CD4-positive, alpha-beta T cell treated with Interleukin-1 beta for 1 hour (primary cell): ENCODE measurements around the gene STATH.
"Not testable (repeated sequence)": the region's sequence is repeated elsewhere in the genome, so short reads cannot be mapped to it uniquely, and the experiment has no call there.

Source experiments
- DNase-seq, 2 donors: peaks; one replicate each; pipeline ENCODE4 v3.0.0-alpha.2; 2020 to 2022

STATH gene

GRCh38 chr4:69995526-69996016 is at the start of gene STATH:
STATH (plus strand) TSS chr4:69995966; CDS start chr4:69998438, 2,472 bp downstream.
- DNase-seq: no peak

- no peak for DNase-seq
Observed at GRCh38 chr4:69951602-69952001, 44.2 kb upstream of the STATH start.

GRCh38 chr4:69957209-69957608 is 38.6 kb upstream of the STATH start:
- DNase-seq: no peak

GRCh38 chr4:69965628-69966027 is 30.1 kb upstream of the STATH start, which contains the start of gene CSN2:
CSN2 (minus strand) TSS chr4:69965728; CDS start chr4:69960995, 4,733 bp downstream.
- no peak for DNase-seq

- no peak for DNase-seq
Observed at GRCh38 chr4:69970071-69970470, 25.7 kb upstream of the STATH start.

- no peak for DNase-seq
Observed at GRCh38 chr4:69974631-69975030, 21.1 kb upstream of the STATH start.

GRCh38 chr4:69977582-69977981 is 18.2 kb upstream of the STATH start:
- DNase-seq: no peak

- no peak for DNase-seq
Observed at GRCh38 chr4:69984030-69984443, 11.7 kb upstream of the STATH start.

GRCh38 chr4:69986663-69987062 is 9.1 kb upstream of the STATH start:
- DNase-seq: no peak

GRCh38 chr4:69991016-69991415 is 4.8 kb upstream of the STATH start:
- DNase-seq: no peak

- DNase-seq: no peak
Observed at GRCh38 chr4:69994782-69995181, 984 bp upstream of the STATH start.

- DNase-seq: no peak
Observed at GRCh38 chr4:69999420-69999819, 3.7 kb downstream of the STATH start.

- no peak for DNase-seq
Observed at GRCh38 chr4:70000711-70001110, 4.9 kb downstream of the STATH start.

- DNase-seq: no peak
Observed at GRCh38 chr4:70002507-70002906, 6.7 kb downstream of the STATH start.

GRCh38 chr4:70008771-70009170 is 13.0 kb downstream of the STATH start:
- no peak for DNase-seq

GRCh38 chr4:70019006-70019405 is 23.2 kb downstream of the STATH start:
- not testable (repeated sequence) for DNase-seq

GRCh38 chr4:70023218-70023617 is 27.5 kb downstream of the STATH start:
- no peak for DNase-seq

GRCh38 chr4:70027011-70027410 is 31.2 kb downstream of the STATH start:
- DNase-seq: no peak

GRCh38 chr4:70028159-70028558 is 32.4 kb downstream of the STATH start, which contains the start of gene HTN3:
HTN3 (plus strand) TSS chr4:70028459; CDS start chr4:70030741, 2,282 bp downstream.
- DNase-seq: not testable (repeated sequence)

GRCh38 chr4:70037559-70037958 is 41.8 kb downstream of the STATH start:
- DNase-seq: not testable (repeated sequence)

- not testable (repeated sequence) for DNase-seq
Observed at GRCh38 chr4:70039928-70040327, 44.2 kb downstream of the STATH start.

GRCh38 chr4:70041652-70042286 is 46.0 kb downstream of the STATH start:
- DNase-seq: no peak

GRCh38 chr4:70050138-70050537 is 54.4 kb downstream of the STATH start, which contains the start of gene HTN1:
HTN1 (plus strand) TSS chr4:70050438; CDS start chr4:70053077, 2,639 bp downstream.
- DNase-seq: not testable (repeated sequence)
